ENCODE measurements around the gene LRP1. TPM values are rescaled to one million over a fixed set of nuclear protein-coding genes. Genes with fewer than 3 reads are reported as not detected.

Gene LRP1
- total RNA-seq, 2 experiments from 2014 or later: 0.57 to 0.95 TPM

GRCh38 chr12:57157588-57158173 lies 29.4 kb downstream of the LRP1 start:
- CTCF ChIA-PET: interaction anchor here (1.0 to 1.5 kb wide), 3 partner anchors 16 to 46 kb away, joined by 3 to 5 read pairs (median 3); no protein-coding TSS in a partner anchor
- POLR2A ChIA-PET: no interaction called here

GRCh38 chr12:57158186-57158585 lies 29.9 kb downstream of the LRP1 start:
- ChIA-PET CTCF (interaction anchor here (1.0 to 1.5 kb wide), 3 partner anchors 15 to 46 kb away, joined by 3 to 5 read pairs (median 3); no protein-coding TSS in a partner anchor), POLR2A (no interaction called here)

- ChIA-PET POLR2A (no interaction called here), CTCF (interaction anchor here (0.6 to 1.5 kb wide), 3 partner anchors 15 to 469 kb away, joined by 3 to 5 read pairs (median 4); no protein-coding TSS in a partner anchor)
Measured at GRCh38 chr12:57158665-57159064, 30.4 kb downstream of the LRP1 start.

- ChIA-PET POLR2A (no interaction called here), CTCF (interaction anchor here (0.6 to 1.2 kb wide), 2 partner anchors 17 to 469 kb away, joined by 4 to 5 read pairs; no protein-coding TSS in a partner anchor)
Measured at GRCh38 chr12:57159311-57159710, 31.0 kb downstream of the LRP1 start.

- CTCF ChIA-PET: no interaction called here
- POLR2A ChIA-PET: no interaction called here
Measured at GRCh38 chr12:57160040-57160439, 31.8 kb downstream of the LRP1 start.

GRCh38 chr12:57160741-57161140 lies 32.5 kb downstream of the LRP1 start:
- ChIA-PET POLR2A (no interaction called here), CTCF (interaction anchor here (0.9 kb wide), 1 partner anchor 37 kb away, joined by 3 read pairs; no protein-coding TSS in a partner anchor)

- ChIA-PET CTCF (interaction anchor here (0.6 to 0.8 kb wide), 3 partner anchors 11 to 111 kb away, joined by 3 to 4 read pairs (median 3); no protein-coding TSS in a partner anchor), POLR2A (no interaction called here)
Measured at GRCh38 chr12:57161491-57161890, 33.2 kb downstream of the LRP1 start.

- ChIA-PET POLR2A (no interaction called here), CTCF (no interaction called here)
Measured at GRCh38 chr12:57162553-57163125, 34.4 kb downstream of the LRP1 start.

- POLR2A ChIA-PET: no interaction called here
- CTCF ChIA-PET: no interaction called here
Measured at GRCh38 chr12:57164454-57164853, 36.2 kb downstream of the LRP1 start.

GRCh38 chr12:57164966-57165625 lies 36.8 kb downstream of the LRP1 start:
- POLR2A ChIA-PET: no interaction called here
- CTCF ChIA-PET: no interaction called here

GRCh38 chr12:57165741-57166140 lies 37.5 kb downstream of the LRP1 start:
- POLR2A ChIA-PET: no interaction called here

GRCh38 chr12:57166971-57167371 lies 38.7 kb downstream of the LRP1 start:
- POLR2A ChIA-PET: interaction anchor here (0.6 kb wide), 1 partner anchor 227 kb away, joined by 3 read pairs; no protein-coding TSS in a partner anchor
- CTCF ChIA-PET: no interaction called here

More at GRCh38 chr12:57165741-57166140, 37.5 kb downstream of the LRP1 start:
- CTCF ChIA-PET: no interaction called here

- ChIA-PET CTCF (no interaction called here), POLR2A (no interaction called here)
Measured at GRCh38 chr12:57168058-57168457, 39.8 kb downstream of the LRP1 start.

GRCh38 chr12:57169046-57169795 lies 40.9 kb downstream of the LRP1 start:
- CTCF ChIA-PET: interaction anchor here (0.6 kb wide), 1 partner anchor 45 kb away, joined by 3 read pairs; no protein-coding TSS in a partner anchor
- POLR2A ChIA-PET: interaction anchor here (1.7 kb wide), 1 partner anchor 42 kb away, joined by 3 read pairs; no protein-coding TSS in a partner anchor

- CTCF ChIA-PET: interaction anchor here (0.6 kb wide), 1 partner anchor 45 kb away, joined by 3 read pairs; no protein-coding TSS in a partner anchor
- POLR2A ChIA-PET: interaction anchor here (1.7 kb wide), 1 partner anchor 42 kb away, joined by 3 read pairs; no protein-coding TSS in a partner anchor
Measured at GRCh38 chr12:57169969-57170368, 41.7 kb downstream of the LRP1 start.

- ChIA-PET POLR2A (interaction anchor here (1.7 kb wide), 1 partner anchor 43 kb away, joined by 3 read pairs; no protein-coding TSS in a partner anchor), CTCF (interaction anchor here (0.9 to 1.3 kb wide), 2 partner anchors 11 to 46 kb away, joined by 4 to 7 read pairs; no protein-coding TSS in a partner anchor)
Measured at GRCh38 chr12:57170408-57170807, 42.1 kb downstream of the LRP1 start.

- CTCF ChIA-PET: interaction anchor here (0.6 to 1.3 kb wide), 3 partner anchors 10 to 598 kb away, joined by 3 to 7 read pairs (median 4); no protein-coding TSS in a partner anchor
- POLR2A ChIA-PET: interaction anchor here (1.7 kb wide), 1 partner anchor 43 kb away, joined by 3 read pairs; no protein-coding TSS in a partner anchor
Measured at GRCh38 chr12:57170927-57171326, 42.6 kb downstream of the LRP1 start.

- POLR2A ChIA-PET: no interaction called here
- CTCF ChIA-PET: interaction anchor here (0.6 to 1.4 kb wide), 3 partner anchors 10 to 132 kb away, joined by 3 to 7 read pairs (median 3); no protein-coding TSS in a partner anchor
Measured at GRCh38 chr12:57171668-57172067, 43.4 kb downstream of the LRP1 start.

- ChIA-PET CTCF (interaction anchor here (0.6 to 6.0 kb wide), 10 partner anchors 12 to 416 kb away, joined by 3 to 79 read pairs (median 3); partner anchors contain the start of genes LRP1 and SHMT2), POLR2A (no interaction called here)
Measured at GRCh38 chr12:57173089-57173488, 44.8 kb downstream of the LRP1 start.

Data from activated CD8-positive, alpha-beta memory T cell treated with anti-CD3 and anti-CD28 coated beads for 36 hours (primary cell).